ENCODE measurements around the gene CCDC90B. TPM values are rescaled to one million over a fixed set of nuclear protein-coding genes. Genes with fewer than 3 reads are reported as not detected.

CCDC90B gene
- total RNA-seq = 67.4 and 68.1 TPM in 2 replicates

GRCh38 chr11:83285771-83286528, at the start of gene CCDC90B:
Gene CCDC90B, minus strand, starts transcription at chr11:83286367. Its CDS starts 395 bp downstream, at chr11:83285972.
- no peaks in the 10 kb centered on the region for H3K27me3 ChIP-seq (ENCODE audit: control insufficient read depth, insufficient read depth, low read length)
- TF ChIP-seq CTCF (IDR thresholded peaks at IDR 0.05; ENCODE audit: insufficient read depth, low read length, poor library complexity, severe bottlenecking) = no peak
- DNase-seq (ENCODE audit: low read depth) = peak; percentile 92
- H3K4me3 ChIP-seq (ENCODE audit: low read depth, low read length) = peak within 1 kb of the TSS; percentile 94
- H3K36me3 ChIP-seq (ENCODE audit: control insufficient read depth, insufficient read depth, low read length) = no peaks in the 10 kb centered on the region

GRCh38 chr11:83335446-83336070, 49.4 kb upstream of the CCDC90B start:
- no peaks in the 10 kb centered on the region for H3K27me3 ChIP-seq (ENCODE audit: control insufficient read depth, insufficient read depth, low read length)
- H3K4me3 ChIP-seq (ENCODE audit: low read depth, low read length) = no peak overlapping the region
- no peak for TF ChIP-seq CTCF (IDR thresholded peaks at IDR 0.05; ENCODE audit: insufficient read depth, low read length, poor library complexity, severe bottlenecking)
- H3K36me3 ChIP-seq (ENCODE audit: control insufficient read depth, insufficient read depth, low read length) = no peaks in the 10 kb centered on the region
- no peak for DNase-seq (ENCODE audit: low read depth)

GRCh38 chr11:83330303-83330702, 44.1 kb upstream of the CCDC90B start:
- DNase-seq (ENCODE audit: low read depth) = no peak
- no peak overlapping the region for H3K4me3 ChIP-seq (ENCODE audit: low read depth, low read length)
- H3K27me3 ChIP-seq (ENCODE audit: control insufficient read depth, insufficient read depth, low read length) = no peaks in the 10 kb centered on the region
- no peaks in the 10 kb centered on the region for H3K36me3 ChIP-seq (ENCODE audit: control insufficient read depth, insufficient read depth, low read length)
- TF ChIP-seq CTCF (IDR thresholded peaks at IDR 0.05; ENCODE audit: insufficient read depth, low read length, poor library complexity, severe bottlenecking) = no peak

- no peaks in the 10 kb centered on the region for H3K27me3 ChIP-seq (ENCODE audit: control insufficient read depth, insufficient read depth, low read length)
- H3K4me3 ChIP-seq (ENCODE audit: low read depth, low read length) = no peak overlapping the region
- no peak for TF ChIP-seq CTCF (IDR thresholded peaks at IDR 0.05; ENCODE audit: insufficient read depth, low read length, poor library complexity, severe bottlenecking)
- no peak for DNase-seq (ENCODE audit: low read depth)
- no peaks in the 10 kb centered on the region for H3K36me3 ChIP-seq (ENCODE audit: control insufficient read depth, insufficient read depth, low read length)
Observed at GRCh38 chr11:83326326-83326725, 40.2 kb upstream of the CCDC90B start.

- no peaks in the 10 kb centered on the region for H3K36me3 ChIP-seq (ENCODE audit: control insufficient read depth, insufficient read depth, low read length)
- TF ChIP-seq CTCF (IDR thresholded peaks at IDR 0.05; ENCODE audit: insufficient read depth, low read length, poor library complexity, severe bottlenecking) = no peak
- H3K27me3 ChIP-seq (ENCODE audit: control insufficient read depth, insufficient read depth, low read length) = no peaks in the 10 kb centered on the region
- H3K4me3 ChIP-seq (ENCODE audit: low read depth, low read length) = no peak overlapping the region
- no peak for DNase-seq (ENCODE audit: low read depth)
Observed at GRCh38 chr11:83319346-83319745, 33.2 kb upstream of the CCDC90B start.

All from kidney epithelial cell (primary cell).